Esophagus squamous epithelium (tissue), 4 donors: Measurements from ENCODE around the gene B3GNT3.

Source experiments
- CTCF ChIP-seq, 6 experiments: fragments of 450-650 bp in 4 of 6; fragments of 200-600 bp in 2 of 6; sonication (generic) in 2 of 6; IDR thresholded peaks; one replicate each; pipeline ENCODE4 v1.5.1; 2016 to 2019; ENCODE audit warnings: antibody characterized with exemption in 6 of 6, mild to moderate bottlenecking in 4 of 6, moderate library complexity in 4 of 6
- POLR2A ChIP-seq, 4 donors: fragments of 450-650 bp; IDR thresholded peaks; one replicate each; pipeline ENCODE4 v1.6.1; 2017; ENCODE audit warnings: antibody characterized with exemption in 4 of 4, mild to moderate bottlenecking in 4 of 4, moderate library complexity in 3 of 4

DNA sequence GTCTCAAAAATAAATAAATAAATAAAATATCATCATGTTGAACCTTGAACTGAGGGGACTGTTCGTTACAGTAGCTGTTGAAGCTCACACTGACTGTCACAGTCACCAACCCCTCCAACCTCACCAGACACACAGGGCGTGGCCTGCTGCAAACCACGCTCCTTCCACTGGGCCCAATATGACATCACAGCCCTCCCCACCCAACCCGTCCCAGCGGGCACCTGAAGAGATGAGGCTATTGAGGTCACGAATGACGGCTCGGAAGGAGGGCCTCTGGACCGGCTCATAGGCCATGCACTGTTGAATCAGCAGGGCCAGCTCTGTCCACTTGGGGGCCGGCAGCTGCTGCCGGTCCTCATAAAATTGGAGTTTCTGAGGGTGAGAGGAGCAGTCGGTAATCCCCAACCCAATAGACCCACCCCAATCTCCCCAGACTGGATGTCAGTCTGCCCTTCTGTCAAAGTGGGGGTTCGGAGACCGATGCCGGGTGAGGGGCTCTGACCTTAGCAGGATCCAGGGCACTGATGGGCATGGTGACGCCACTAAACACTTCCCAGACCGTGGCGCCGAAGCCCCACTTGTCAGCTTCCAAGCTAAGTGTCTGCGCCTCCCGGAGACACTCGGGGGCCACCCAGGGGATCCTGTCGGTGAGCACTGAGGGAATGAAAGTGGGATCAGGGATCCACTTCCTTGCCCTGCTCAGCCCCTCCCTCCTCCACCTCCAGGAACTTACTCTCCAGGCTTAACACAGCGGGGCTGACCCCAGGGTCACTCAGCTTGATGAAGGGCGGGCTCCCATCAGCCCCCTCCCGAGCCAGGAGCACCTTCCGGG is 39.6 kb downstream of the B3GNT3 start:
- no peak for TF ChIP-seq CTCF (IDR thresholded peaks at IDR 0.05)
- no peak for TF ChIP-seq POLR2A (IDR thresholded peaks at IDR 0.05)
